HCT116 (cell line): Measurements from ENCODE around the gene AHCTF1. TPM values are rescaled to one million over a fixed set of nuclear protein-coding genes. Genes with fewer than 3 reads are reported as not detected.

Source experiments
- ATAC-seq: fragments of 200-7000 bp; cut with Tn5 transposase; 2 replicates; pipeline ENCODE4 v1.9.1; 2020; ENCODE audit warnings: mild to moderate bottlenecking, moderate library complexity
- BruUV-seq: library from RNA; stranded (reverse); fragments of 400-500 nt; replicated peaks from 2 replicates; lab custom pipeline; 2021; lab: Mats Ljungman, UMichigan
- CTCF ChIA-PET: fragments of 300-600 bp; sonication (Branson Sonifier 250); formaldehyde crosslinking; loops from one replicate; lab custom pipeline; 2021; ENCODE audit warnings: antibody characterized with exemption; lab: Charles Lee
- POLR2A ChIA-PET: fragments of 300-600, 350-600 bp; sonication (Branson Sonifier 250); formaldehyde crosslinking; loops from one replicate; lab custom pipeline; 2021; ENCODE audit warnings: antibody characterized with exemption; lab: Charles Lee
- RAD21 ChIA-PET, 2 experiments: fragments of 300-600 bp; sonication (Branson Sonifier 250); formaldehyde crosslinking; loops; one replicate each; lab custom pipeline; 2023; ENCODE audit warnings: low total read pairs in 2 of 2; ENCODE audit not compliant: uncharacterized antibody in 2 of 2, unreplicated experiment in 2 of 2, low non-redundant PET in 1 of 2; lab: Charles Lee
- DNase-seq: peaks from one replicate; pipeline ENCODE4 v3.0.0-alpha.2; 2010; ENCODE audit warnings: low read depth, low spot score
- H2AFZ ChIP-seq: fragments of 200-600 bp; shearing (Covaris generic), sonication (generic); 2 replicates; pipeline ENCODE4 v1.6.1; 2017; ENCODE audit warnings: low read depth, mixed run types, mixed read lengths, antibody characterized with exemption, low read length; ENCODE audit not compliant: poor library complexity, severe bottlenecking
- H3K27ac ChIP-seq: 2 replicates; pipeline ENCODE4 v1.5.1; 2012; ENCODE audit warnings: low read depth, low read length
- H3K27me3 ChIP-seq: fragments of 200-600 bp; sonication (generic); 2 replicates; pipeline ENCODE4 v1.6.1; 2016; ENCODE audit warnings: mixed run types, low read length, mixed read lengths; ENCODE audit not compliant: insufficient read depth
- H3K36me3 ChIP-seq, 2 experiments: fragments of 200-500 bp in 1 of 2; fragments of 200-600 bp in 1 of 2; sonication (Bioruptor generic) in 1 of 2; sonication (generic) in 1 of 2; 2 replicates each; pipeline versions ENCODE4 v1.5.1 to v1.6.1; 2014 to 2016; ENCODE audit warnings: low read length in 2 of 2, inconsistent platforms in 1 of 2, mixed read lengths in 1 of 2, mixed run types in 1 of 2; ENCODE audit not compliant: insufficient read depth in 2 of 2, control insufficient read depth in 1 of 2
- H3K4me1 ChIP-seq, 2 experiments: fragments of 200-600 bp in 1 of 2; sonication (generic) in 1 of 2; 2 replicates each; pipeline versions ENCODE4 v1.5.1 to v1.6.1; 2012 to 2017; ENCODE audit warnings: low read length in 2 of 2, inconsistent platforms in 1 of 2, mild to moderate bottlenecking in 1 of 2, mixed read lengths in 1 of 2, mixed run types in 1 of 2, moderate library complexity in 1 of 2; ENCODE audit not compliant: insufficient read depth in 2 of 2, control insufficient read depth in 1 of 2
- H3K4me2 ChIP-seq: fragments of 200-600 bp; sonication (generic); 2 replicates; pipeline ENCODE4 v1.6.1; 2017; ENCODE audit warnings: mixed run types, low read length, mixed read lengths
- H3K4me3 ChIP-seq, 2 experiments: fragments of 200-600 bp in 1 of 2; sonication (generic) in 1 of 2; replicated peaks in 1 of 2; 2 replicates each; pipeline ENCODE4 v1.5.1; 2011 to 2016; ENCODE audit warnings: low read length in 2 of 2, control low read depth in 1 of 2, low read depth in 1 of 2, mild to moderate bottlenecking in 1 of 2, mixed read lengths in 1 of 2, mixed run types in 1 of 2
- H3K79me2 ChIP-seq: fragments of 200-600 bp; sonication (generic); 2 replicates; pipeline ENCODE4 v1.6.1; 2017; ENCODE audit warnings: mild to moderate bottlenecking, mixed run types, low read length, moderate library complexity, mixed read lengths; ENCODE audit not compliant: insufficient read depth
- H3K9ac ChIP-seq: fragments of 200-600 bp; sonication (generic); 2 replicates; pipeline ENCODE4 v1.6.1; 2016; ENCODE audit warnings: low read length, mixed read lengths
- H3K9me2 ChIP-seq: fragments of 200-600 bp; sonication (generic), shearing (Covaris generic); 2 replicates; pipeline ENCODE4 v1.6.1; 2017; ENCODE audit warnings: mixed run types, mild to moderate bottlenecking, moderate library complexity; ENCODE audit not compliant: insufficient read depth
- H3K9me3 ChIP-seq, 2 experiments: fragments of 200-500 bp in 1 of 2; fragments of 200-600 bp in 1 of 2; sonication (Bioruptor generic) in 1 of 2; sonication (generic) in 1 of 2; 2 replicates each; pipeline ENCODE4 v1.6.1; 2014 to 2017; ENCODE audit warnings: low read length in 2 of 2, mixed read lengths in 2 of 2, inconsistent platforms in 1 of 2, low read depth in 1 of 2, mild to moderate bottlenecking in 1 of 2, mixed run types in 1 of 2, moderate library complexity in 1 of 2; ENCODE audit not compliant: control insufficient read depth in 1 of 2, insufficient read depth in 1 of 2
- H4K20me1 ChIP-seq: fragments of 200-600 bp; sonication (generic), shearing (Covaris generic); 2 replicates; pipeline ENCODE4 v1.6.1; 2017; ENCODE audit warnings: mixed run types, mild to moderate bottlenecking, moderate library complexity; ENCODE audit not compliant: insufficient read depth
- CEBPB ChIP-seq: IDR thresholded peaks from 2 replicates; pipeline ENCODE4 v1.6.1; 2012; ENCODE audit warnings: low read depth
- CTCF ChIP-seq, 3 experiments: fragments of 200-600 bp in 1 of 3; sonication (generic) in 1 of 3; IDR thresholded peaks in 2 of 3; conservative IDR thresholded peaks in 1 of 3; 2 replicates each; pipeline ENCODE4 v1.5.1; 2012 to 2017; ENCODE audit warnings: low read depth in 2 of 3, low read length in 2 of 3, antibody characterized with exemption in 1 of 3, borderline replicate concordance in 1 of 3, control low read depth in 1 of 3, mild to moderate bottlenecking in 1 of 3, mixed read lengths in 1 of 3, mixed run types in 1 of 3, moderate library complexity in 1 of 3; ENCODE audit not compliant: insufficient read depth in 1 of 3
- JUND ChIP-seq: IDR thresholded peaks from 2 replicates; pipeline ENCODE4 v1.6.1; 2012
- POLR2A ChIP-seq: IDR thresholded peaks from 2 replicates; pipeline ENCODE4 v1.7.0; 2011; ENCODE audit warnings: borderline replicate concordance; ENCODE audit not compliant: insufficient read depth, insufficient read length; ENCODE audit errors: extremely low read depth
- POLR2AphosphoS5 ChIP-seq: IDR thresholded peaks from 2 replicates; pipeline ENCODE4 v1.6.1; 2011; ENCODE audit warnings: mild to moderate bottlenecking, low read depth, low read length, moderate library complexity
- SIN3A ChIP-seq: IDR thresholded peaks from 2 replicates; pipeline ENCODE4 v1.6.1; 2012; ENCODE audit warnings: low read depth
- SRF ChIP-seq: IDR thresholded peaks from 2 replicates; pipeline ENCODE4 v1.6.1; 2012; ENCODE audit warnings: low read depth
- TCF7L2 ChIP-seq: IDR thresholded peaks from 2 replicates; pipeline ENCODE4 v1.7.0; 2011; ENCODE audit warnings: borderline replicate concordance, inconsistent platforms; ENCODE audit not compliant: insufficient read depth, insufficient read length; ENCODE audit errors: extremely low read depth
- YY1 ChIP-seq: IDR thresholded peaks from 2 replicates; pipeline ENCODE4 v1.6.1; 2011; ENCODE audit warnings: low read length, low read depth, moderate library complexity, mild to moderate bottlenecking; ENCODE audit not compliant: insufficient replicate concordance; ENCODE audit errors: extremely low read depth
- ZBTB33 ChIP-seq: IDR thresholded peaks from 2 replicates; pipeline ENCODE4 v1.6.1; 2011; ENCODE audit warnings: mild to moderate bottlenecking, low read length, moderate library complexity; ENCODE audit not compliant: insufficient replicate concordance; ENCODE audit errors: extremely low read depth
- intact Hi-C: fragments of 100-400 bp; cut with micrococcal nuclease; formaldehyde crosslinking; loops from 2 replicates; pipeline ENCODE4 v1.10.0; 2022
- total RNA-seq: library from RNA; stranded (reverse); gene quantifications from one replicate; pipeline ENCODE4 v1.2.1, GENCODE V29; 2021; ENCODE audit not compliant: unreplicated experiment

The AHCTF1 gene
- total RNA-seq, 1 experiment from 2014 or later, result 56.2 TPM

GRCh38 chr1:246797157-246797556 is 134.6 kb downstream of the AHCTF1 start (continued):
- no peak for TF ChIP-seq CTCF (IDR thresholded peaks at IDR 0.05 in 2 of 3, conservative IDR thresholded peaks at IDR 0.05 in 1 of 3; ENCODE audit: borderline replicate concordance in 1 of 3, insufficient read depth in 1 of 3, low read depth in 2 of 3, low read length in 2 of 3)
- no peak for TF ChIP-seq SIN3A
- TF ChIP-seq POLR2AphosphoS5, result no peak
- TF ChIP-seq TCF7L2, result no peak
- TF ChIP-seq SRF, result no peak
- no peak for TF ChIP-seq CEBPB
- TF ChIP-seq JUND, result no peak
- TF ChIP-seq YY1, result no peak
- TF ChIP-seq, all 23 proteins: peak for 0

- Histone ChIP-seq H3K36me3 (no peaks in the 10 kb centered on the region), H3K4me3 (no peak overlapping the region), H3K79me2 (no peaks in the 10 kb centered on the region), H3K27me3 (no peaks in the 10 kb centered on the region), H3K9ac (no peak overlapping the region), H3K9me3 (no peaks in the 10 kb centered on the region), H2AFZ (no peak overlapping the region), H3K4me2 (no peak overlapping the region), H3K27ac (no peak overlapping the region), H3K4me1 (no peaks in the 10 kb centered on the region), H4K20me1 (no peaks in the 10 kb centered on the region), H3K9me2 (no peaks in the 10 kb centered on the region)
- ATAC-seq, result no peak
- POLR2A ChIA-PET, result no interaction called here
- DNase-seq, result no peak
- BruUV-seq, result no TSS peak
- CTCF ChIA-PET, result no interaction called here
- intact Hi-C loops, result no loop called here
- TF ChIP-seq ZBTB33 (no peak), POLR2A (no peak), TCF7L2 (no peak)
- RAD21 ChIA-PET, result no interaction called here
These were observed 135.6 kb downstream of the AHCTF1 start for GRCh38 chr1:246795906-246796694.
